SJSA1 (cell line): ENCODE measurements around the gene LIN28A. TPM values are rescaled to one million over a fixed set of nuclear protein-coding genes. Genes with fewer than 3 reads are reported as not detected.
"Not testable (repeated sequence)": the region's sequence is repeated elsewhere in the genome, so short reads cannot be mapped to it uniquely, and the experiment has no call there.

ENCODE experiments used
- DNase-seq, 2 experiments: peaks; one replicate each; pipeline ENCODE4 v3.0.0-alpha.2; 2015 to 2020; ENCODE audit warnings: low spot score in 2 of 2, low read depth in 1 of 2
- H3K27ac ChIP-seq: fragments of 250-450 bp; sonication (Bioruptor Pico); 2 replicates; pipeline ENCODE4 v1.5.1; 2020; ENCODE audit warnings: mild to moderate bottlenecking, moderate library complexity
- H3K27me3 ChIP-seq: fragments of 250-450 bp; sonication (Bioruptor Pico); replicated peaks from 2 replicates; pipeline ENCODE4 v1.5.1; 2020; ENCODE audit warnings: mild to moderate bottlenecking, moderate library complexity
- H3K36me3 ChIP-seq: fragments of 250-450 bp; sonication (Bioruptor Pico); 2 replicates; pipeline ENCODE4 v1.5.1; 2020; ENCODE audit warnings: mild to moderate bottlenecking
- H3K4me1 ChIP-seq: fragments of 250-450 bp; sonication (Bioruptor Pico); replicated peaks from 2 replicates; pipeline ENCODE4 v1.6.1; 2021; ENCODE audit warnings: mild to moderate bottlenecking
- H3K4me3 ChIP-seq: fragments of 250-450 bp; sonication (Bioruptor Pico); 2 replicates; pipeline ENCODE4 v1.5.1; 2020; ENCODE audit warnings: mild to moderate bottlenecking
- H3K9me3 ChIP-seq: fragments of 250-450 bp; sonication (Bioruptor Pico); replicated peaks from 2 replicates; pipeline ENCODE4 v1.5.1; 2020; ENCODE audit warnings: mild to moderate bottlenecking
- total RNA-seq: library from RNA; depleted of rRNA; stranded (reverse); fragments of >200 nt; shearing (Covaris generic); gene quantifications from 2 replicates; pipeline ENCODE4 v1.2.3, GENCODE V29; 2014

Gene LIN28A
- total RNA-seq, 1 experiment from 2014 or later = not detected

- H3K4me1 ChIP-seq = peaks cover 11% of the 10 kb centered on the region
- H3K27me3 ChIP-seq, H3K9me3 ChIP-seq, H3K36me3 ChIP-seq, DNase-seq, H3K27ac ChIP-seq, H3K4me3 ChIP-seq: not testable (repeated sequence)
These were observed 36.3 kb upstream of the LIN28A start for GRCh38 chr1:26374361-26374760.

- H3K36me3 ChIP-seq = no peaks in the 10 kb centered on the region
- no peak overlapping the region for H3K27ac ChIP-seq
- DNase-seq = no peak
- no peaks in the 10 kb centered on the region for H3K9me3 ChIP-seq
- peaks cover 11% of the 10 kb centered on the region for H3K4me1 ChIP-seq
- no peaks in the 10 kb centered on the region for H3K27me3 ChIP-seq
- H3K4me3 ChIP-seq = no peak overlapping the region
These were observed 35.5 kb upstream of the LIN28A start for GRCh38 chr1:26375081-26375480.

GRCh38 chr1:26376050-26376449 lies 34.6 kb upstream of the LIN28A start:
- H3K27ac ChIP-seq = no peak overlapping the region
- no peaks in the 10 kb centered on the region for H3K9me3 ChIP-seq
- H3K4me1 ChIP-seq = peaks cover 11% of the 10 kb centered on the region
- no peak for DNase-seq
- no peaks in the 10 kb centered on the region for H3K36me3 ChIP-seq
- H3K4me3 ChIP-seq = no peak overlapping the region
- no peaks in the 10 kb centered on the region for H3K27me3 ChIP-seq

GRCh38 chr1:26378088-26378878 lies 32.3 kb upstream of the LIN28A start:
- Histone ChIP-seq H3K36me3 (no peaks in the 10 kb centered on the region), H3K4me3 (no peak overlapping the region), H3K4me1 (peaks cover 11% of the 10 kb centered on the region), H3K9me3 (no peaks in the 10 kb centered on the region), H3K27me3 (no peaks in the 10 kb centered on the region; the same call in 1 of the 2 replicates), H3K27ac (peak overlapping the region; percentile 61)
- peak; percentile 58 to 72 for DNase-seq

- H3K27me3 ChIP-seq = no peaks in the 10 kb centered on the region; the same call in 1 of the 2 replicates
- no peak overlapping the region for H3K27ac ChIP-seq
- no peaks in the 10 kb centered on the region for H3K9me3 ChIP-seq
- H3K4me3 ChIP-seq = no peak overlapping the region
- H3K36me3 ChIP-seq = no peaks in the 10 kb centered on the region
- peaks cover 11% of the 10 kb centered on the region for H3K4me1 ChIP-seq
- no peak for DNase-seq
These were observed 31.8 kb upstream of the LIN28A start for GRCh38 chr1:26378879-26379251.

GRCh38 chr1:26384076-26384475 lies 26.5 kb upstream of the LIN28A start:
- DNase-seq = no peak
- H3K4me3 ChIP-seq = no peak overlapping the region
- H3K36me3 ChIP-seq = no peaks in the 10 kb centered on the region
- H3K9me3 ChIP-seq = no peaks in the 10 kb centered on the region
- no peaks in the 10 kb centered on the region; the same call in none of the 2 replicates for H3K27me3 ChIP-seq
- H3K4me1 ChIP-seq = peaks cover 8% of the 10 kb centered on the region
- H3K27ac ChIP-seq = no peak overlapping the region

GRCh38 chr1:26385063-26385462 lies 25.6 kb upstream of the LIN28A start:
- not testable (repeated sequence) for H3K36me3 ChIP-seq, H3K9me3 ChIP-seq, H3K4me1 ChIP-seq, DNase-seq, H3K27me3 ChIP-seq, H3K27ac ChIP-seq, H3K4me3 ChIP-seq

- Histone ChIP-seq H3K36me3 (no peaks in the 10 kb centered on the region), H3K4me1 (peaks cover 8% of the 10 kb centered on the region), H3K4me3 (no peak overlapping the region), H3K27me3 (no peaks in the 10 kb centered on the region; the same call in none of the 2 replicates), H3K9me3 (no peaks in the 10 kb centered on the region), H3K27ac (no peak overlapping the region)
- DNase-seq = peak in 1 of 2 experiments; percentile 19
These were observed 23.2 kb upstream of the LIN28A start for GRCh38 chr1:26387447-26387846.

GRCh38 chr1:26388791-26389445 lies 21.7 kb upstream of the LIN28A start:
- H3K36me3 ChIP-seq = no peaks in the 10 kb centered on the region
- peaks cover 8% of the 10 kb centered on the region for H3K4me1 ChIP-seq
- no peaks in the 10 kb centered on the region for H3K9me3 ChIP-seq
- H3K27ac ChIP-seq = no peak overlapping the region
- H3K4me3 ChIP-seq = no peak overlapping the region
- no peaks in the 10 kb centered on the region; the same call in none of the 2 replicates for H3K27me3 ChIP-seq
- DNase-seq = no peak

- no peaks in the 10 kb centered on the region for H3K9me3 ChIP-seq
- H3K27ac ChIP-seq = no peak overlapping the region
- H3K27me3 ChIP-seq = no peaks in the 10 kb centered on the region; the same call in 1 of the 2 replicates
- no peaks in the 10 kb centered on the region for H3K36me3 ChIP-seq
- DNase-seq = no peak
- no peak overlapping the region for H3K4me3 ChIP-seq
- H3K4me1 ChIP-seq = peaks cover 8% of the 10 kb centered on the region
These were observed 20.9 kb upstream of the LIN28A start for GRCh38 chr1:26389604-26390247.

GRCh38 chr1:26391450-26391849 lies 19.2 kb upstream of the LIN28A start:
- Histone ChIP-seq H3K4me3 (no peak overlapping the region), H3K4me1 (peaks cover 8% of the 10 kb centered on the region), H3K9me3 (no peaks in the 10 kb centered on the region), H3K27me3 (no peaks in the 10 kb centered on the region; the same call in 1 of the 2 replicates), H3K36me3 (no peaks in the 10 kb centered on the region), H3K27ac (no peak overlapping the region)
- DNase-seq = no peak

- no peak for DNase-seq
- Histone ChIP-seq H3K27me3 (no peaks in the 10 kb centered on the region), H3K27ac (no peak overlapping the region), H3K36me3 (no peaks in the 10 kb centered on the region), H3K4me1 (no peaks in the 10 kb centered on the region), H3K4me3 (no peak overlapping the region), H3K9me3 (no peaks in the 10 kb centered on the region)
These were observed 14.9 kb upstream of the LIN28A start for GRCh38 chr1:26395754-26396153.

GRCh38 chr1:26399034-26399433 lies 11.6 kb upstream of the LIN28A start:
- no peaks in the 10 kb centered on the region for H3K36me3 ChIP-seq
- DNase-seq = no peak
- no peaks in the 10 kb centered on the region; the same call in 1 of the 2 replicates for H3K9me3 ChIP-seq
- H3K4me3 ChIP-seq = no peak overlapping the region
- peaks cover 5% of the 10 kb centered on the region for H3K4me1 ChIP-seq
- no peaks in the 10 kb centered on the region for H3K27me3 ChIP-seq
- H3K27ac ChIP-seq = no peak overlapping the region

GRCh38 chr1:26401891-26402290 lies 8.7 kb upstream of the LIN28A start:
- Histone ChIP-seq H3K36me3 (no peaks in the 10 kb centered on the region), H3K27ac (no peak overlapping the region), H3K9me3 (no peaks in the 10 kb centered on the region; the same call in 1 of the 2 replicates), H3K27me3 (no peaks in the 10 kb centered on the region), H3K4me3 (no peak overlapping the region), H3K4me1 (peaks cover 19% of the 10 kb centered on the region)
- DNase-seq = no peak
